ENCODE data around the gene NPVF.

- no peak for TF ChIP-seq POLR2A (IDR thresholded peaks at IDR 0.05)
- TF ChIP-seq, protein P1, sequence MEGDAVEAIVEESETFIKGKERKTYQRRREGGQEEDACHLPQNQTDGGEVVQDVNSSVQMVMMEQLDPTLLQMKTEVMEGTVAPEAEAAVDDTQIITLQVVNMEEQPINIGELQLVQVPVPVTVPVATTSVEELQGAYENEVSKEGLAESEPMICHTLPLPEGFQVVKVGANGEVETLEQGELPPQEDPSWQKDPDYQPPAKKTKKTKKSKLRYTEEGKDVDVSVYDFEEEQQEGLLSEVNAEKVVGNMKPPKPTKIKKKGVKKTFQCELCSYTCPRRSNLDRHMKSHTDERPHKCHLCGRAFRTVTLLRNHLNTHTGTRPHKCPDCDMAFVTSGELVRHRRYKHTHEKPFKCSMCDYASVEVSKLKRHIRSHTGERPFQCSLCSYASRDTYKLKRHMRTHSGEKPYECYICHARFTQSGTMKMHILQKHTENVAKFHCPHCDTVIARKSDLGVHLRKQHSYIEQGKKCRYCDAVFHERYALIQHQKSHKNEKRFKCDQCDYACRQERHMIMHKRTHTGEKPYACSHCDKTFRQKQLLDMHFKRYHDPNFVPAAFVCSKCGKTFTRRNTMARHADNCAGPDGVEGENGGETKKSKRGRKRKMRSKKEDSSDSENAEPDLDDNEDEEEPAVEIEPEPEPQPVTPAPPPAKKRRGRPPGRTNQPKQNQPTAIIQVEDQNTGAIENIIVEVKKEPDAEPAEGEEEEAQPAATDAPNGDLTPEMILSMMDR (IDR thresholded peaks at IDR 0.05), result no peak
These were observed 41.9 kb downstream of the NPVF start for GRCh38 chr7:25186436-25186835.
